Bone marrow (tissue), 2 donors: ENCODE data around the gene SLC5A2.
"Not testable (repeated sequence)": the region's sequence is repeated elsewhere in the genome, so short reads cannot be mapped to it uniquely, and the experiment has no call there.

Source experiments
- DNase-seq, 2 donors: peaks; one replicate each; lab custom pipeline; 2025; lab: John Stamatoyannopoulos, UW

SLC5A2 gene

GRCh38 chr16:31496670-31497069 is 13.7 kb downstream of the SLC5A2 start:
- no peak for DNase-seq

GRCh38 chr16:31498493-31498892 is 15.6 kb downstream of the SLC5A2 start:
- DNase-seq = no peak

- DNase-seq = no peak
Observed at GRCh38 chr16:31499928-31500327, 17.0 kb downstream of the SLC5A2 start.

- no peak for DNase-seq
Observed at GRCh38 chr16:31501226-31501965, 18.5 kb downstream of the SLC5A2 start.

GRCh38 chr16:31501966-31502348 is 19.0 kb downstream of the SLC5A2 start:
- no peak for DNase-seq

GRCh38 chr16:31502981-31503380 is 20.1 kb downstream of the SLC5A2 start:
- DNase-seq = no peak

- not testable (repeated sequence) for DNase-seq
Observed at GRCh38 chr16:31503555-31503954, 20.6 kb downstream of the SLC5A2 start.

- no peak for DNase-seq
Observed at GRCh38 chr16:31504159-31504558, 21.2 kb downstream of the SLC5A2 start.

GRCh38 chr16:31505483-31505882 is 22.6 kb downstream of the SLC5A2 start:
- peak in 1 of 2 donors; percentile 3 for DNase-seq

GRCh38 chr16:31507617-31507928 is 24.6 kb downstream of the SLC5A2 start:
- DNase-seq = no peak

GRCh38 chr16:31507929-31508705 is 25.2 kb downstream of the SLC5A2 start, which contains the start of gene RUSF1:
TSS of gene RUSF1 (minus strand) at chr16:31508391. CDS start at chr16:31508373, 18 bp downstream.
- DNase-seq = peak; percentile 33 to 66

- DNase-seq = no peak
Observed at GRCh38 chr16:31508706-31509195, 25.8 kb downstream of the SLC5A2 start.

GRCh38 chr16:31513126-31513525 is 30.2 kb downstream of the SLC5A2 start:
- no peak for DNase-seq

GRCh38 chr16:31513884-31514283 is 31.0 kb downstream of the SLC5A2 start:
- no peak for DNase-seq

- DNase-seq = no peak
Observed at GRCh38 chr16:31517800-31518402, 35.0 kb downstream of the SLC5A2 start.

- DNase-seq = no peak
Observed at GRCh38 chr16:31519759-31520431, 37.0 kb downstream of the SLC5A2 start.

GRCh38 chr16:31521368-31521767 is 38.4 kb downstream of the SLC5A2 start:
- DNase-seq = no peak

- no peak for DNase-seq
Observed at GRCh38 chr16:31522071-31522470, 39.1 kb downstream of the SLC5A2 start.

- DNase-seq = not testable (repeated sequence)
Observed at GRCh38 chr16:31523768-31524167, 40.8 kb downstream of the SLC5A2 start.

GRCh38 chr16:31525113-31525512 is 42.2 kb downstream of the SLC5A2 start:
- no peak for DNase-seq

GRCh38 chr16:31527734-31528274 is 44.9 kb downstream of the SLC5A2 start, which contains the start of gene AHSP:
TSS of gene AHSP (plus strand) at chr16:31527900. CDS start at chr16:31528140, 240 bp downstream.
- DNase-seq = no peak
